ENCODE results near the gene ANO7.

ANO7 gene

GRCh38 chr2:241160318-241160717, 28.2 kb upstream of the ANO7 start:
- Histone ChIP-seq H2AFZ (ENCODE audit: low read depth, low read length) (no peak overlapping the region), H3K27me3 (ENCODE audit: insufficient read depth, low read length, poor library complexity) (no peaks in the 10 kb centered on the region), H4K20me1 (ENCODE audit: insufficient read depth, low read length) (no peaks in the 10 kb centered on the region; the same call in 1 of the 2 replicates), H3K9ac (ENCODE audit: low read depth, low read length) (no peak overlapping the region), H3K79me2 (ENCODE audit: insufficient read depth, low read length) (no peaks in the 10 kb centered on the region), H3K36me3 (ENCODE audit: insufficient read depth, low read length) (peaks cover 74% of the 10 kb centered on the region), H3K4me3 (ENCODE audit: low read depth in 1 of 2, low read length in 2 of 2) (no peak overlapping the region), H3K4me2 (ENCODE audit: insufficient read depth, low read length) (no peak overlapping the region), H3K4me1 (ENCODE audit: insufficient read depth, low read length) (no peaks in the 10 kb centered on the region), H3K27ac (ENCODE audit: low read length) (no peak overlapping the region), H3K9me3 (ENCODE audit: insufficient read depth, low read length, severe bottlenecking) (no peaks in the 10 kb centered on the region)
- TF ChIP-seq CTCF (IDR thresholded peaks at IDR 0.05; ENCODE audit: borderline replicate concordance, extremely low read depth, low read length, poor library complexity, severe bottlenecking) (no peak), EZH2 (IDR thresholded peaks at IDR 0.05; ENCODE audit: borderline replicate concordance, low read depth, low read length, severe bottlenecking) (no peak)
- ATAC-seq (ENCODE audit: insufficient read depth, low read depth) (no peak), DNase-seq (no peak)

- DNase-seq (no peak), ATAC-seq (ENCODE audit: insufficient read depth, low read depth) (no peak)
- Histone ChIP-seq H3K79me2 (ENCODE audit: insufficient read depth, low read length) (no peaks in the 10 kb centered on the region), H3K36me3 (ENCODE audit: insufficient read depth, low read length) (peaks cover 77% of the 10 kb centered on the region), H3K4me2 (ENCODE audit: insufficient read depth, low read length) (no peak overlapping the region), H3K27me3 (ENCODE audit: insufficient read depth, low read length, poor library complexity) (no peaks in the 10 kb centered on the region), H3K9me3 (ENCODE audit: insufficient read depth, low read length, severe bottlenecking) (no peaks in the 10 kb centered on the region), H2AFZ (ENCODE audit: low read depth, low read length) (no peak overlapping the region), H3K27ac (ENCODE audit: low read length) (no peak overlapping the region), H4K20me1 (ENCODE audit: insufficient read depth, low read length) (peaks cover under 1% of the 10 kb centered on the region; the same call in 1 of the 2 replicates), H3K4me3 (ENCODE audit: low read depth in 1 of 2, low read length in 2 of 2) (no peak overlapping the region), H3K4me1 (ENCODE audit: insufficient read depth, low read length) (no peaks in the 10 kb centered on the region), H3K9ac (ENCODE audit: low read depth, low read length) (no peak overlapping the region)
- TF ChIP-seq EZH2 (IDR thresholded peaks at IDR 0.05; ENCODE audit: borderline replicate concordance, low read depth, low read length, severe bottlenecking) (no peak), CTCF (IDR thresholded peaks at IDR 0.05; ENCODE audit: borderline replicate concordance, extremely low read depth, low read length, poor library complexity, severe bottlenecking) (no peak)
Observed at GRCh38 chr2:241161646-241162281, 26.7 kb upstream of the ANO7 start.

- Histone ChIP-seq H3K4me2 (ENCODE audit: insufficient read depth, low read length) (no peak overlapping the region), H3K27ac (ENCODE audit: low read length) (no peak overlapping the region), H3K9me3 (ENCODE audit: insufficient read depth, low read length, severe bottlenecking) (no peaks in the 10 kb centered on the region), H3K27me3 (ENCODE audit: insufficient read depth, low read length, poor library complexity) (no peaks in the 10 kb centered on the region), H2AFZ (ENCODE audit: low read depth, low read length) (no peak overlapping the region), H3K4me1 (ENCODE audit: insufficient read depth, low read length) (no peaks in the 10 kb centered on the region), H3K9ac (ENCODE audit: low read depth, low read length) (no peak overlapping the region), H3K79me2 (ENCODE audit: insufficient read depth, low read length) (no peaks in the 10 kb centered on the region), H4K20me1 (ENCODE audit: insufficient read depth, low read length) (peaks cover 3% of the 10 kb centered on the region; the same call in 1 of the 2 replicates), H3K36me3 (ENCODE audit: insufficient read depth, low read length) (peaks cover 75% of the 10 kb centered on the region), H3K4me3 (ENCODE audit: low read depth in 1 of 2, low read length in 2 of 2) (no peak overlapping the region)
- DNase-seq, result no peak
- TF ChIP-seq EZH2 (IDR thresholded peaks at IDR 0.05; ENCODE audit: borderline replicate concordance, low read depth, low read length, severe bottlenecking), result no peak
- TF ChIP-seq CTCF (IDR thresholded peaks at IDR 0.05; ENCODE audit: borderline replicate concordance, extremely low read depth, low read length, poor library complexity, severe bottlenecking), result no peak
- ATAC-seq (ENCODE audit: insufficient read depth, low read depth), result no peak
Observed at GRCh38 chr2:241163601-241164118, 24.8 kb upstream of the ANO7 start.

Measured in DND-41 (cell line).